Gastroesophageal sphincter (tissue), 3 donors: ENCODE data around the gene RERE.

Experiments
- CTCF ChIP-seq, 4 experiments: fragments of 200-600 bp in 2 of 4; fragments of 450-650 bp in 2 of 4; sonication (generic) in 1 of 4; IDR thresholded peaks; one replicate each; pipeline ENCODE4 v1.5.1; 2017 to 2019; ENCODE audit warnings: antibody characterized with exemption in 4 of 4, mild to moderate bottlenecking in 2 of 4, moderate library complexity in 2 of 4
- EP300 ChIP-seq: sonication (generic); formaldehyde crosslinking; IDR thresholded peaks from one replicate; pipeline ENCODE4 v1.6.1; 2017; ENCODE audit warnings: antibody characterized with exemption, mild to moderate bottlenecking
- POLR2A ChIP-seq, 2 donors: fragments of 450-650 bp; IDR thresholded peaks; one replicate each; pipeline ENCODE4 v1.6.1; 2017; ENCODE audit warnings: antibody characterized with exemption in 2 of 2, mild to moderate bottlenecking in 2 of 2, moderate library complexity in 1 of 2
- POLR2AphosphoS5 ChIP-seq: sonication (generic); formaldehyde crosslinking; IDR thresholded peaks from one replicate; pipeline ENCODE4 v1.6.1; 2017; ENCODE audit warnings: antibody characterized with exemption

DNA sequence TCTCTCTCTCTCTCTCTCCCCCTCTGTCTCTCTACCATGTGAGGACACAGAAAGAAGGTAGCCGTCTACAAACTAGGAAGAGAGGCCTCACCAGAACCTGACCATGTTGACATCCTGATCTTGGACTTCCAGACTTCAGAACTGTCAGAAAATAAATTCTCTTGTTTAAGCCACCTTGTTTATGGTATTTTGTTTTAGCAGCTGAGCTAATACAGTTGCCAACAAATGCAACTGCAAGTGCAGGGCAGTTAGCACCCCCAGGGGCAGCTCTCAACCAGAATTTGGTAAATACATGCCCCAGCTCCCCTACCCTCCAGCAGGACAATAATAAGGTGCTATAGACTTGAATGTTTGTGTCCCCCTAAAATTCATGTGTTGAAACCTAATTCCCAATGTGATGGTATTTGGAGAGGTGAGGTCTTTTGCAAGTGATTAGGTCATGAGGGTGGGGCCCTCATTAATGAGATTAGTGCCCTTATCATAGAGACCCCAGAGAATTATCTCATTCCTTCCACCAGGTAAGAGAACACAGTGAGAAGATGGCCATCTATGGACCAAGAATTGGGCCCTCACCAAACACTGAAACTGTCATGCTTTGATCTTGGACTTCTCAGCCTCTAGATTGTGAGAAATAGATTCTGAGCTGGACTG, 506.2 kb downstream of the RERE start:
- TF ChIP-seq EP300 (no peak), POLR2AphosphoS5 (no peak), CTCF (IDR thresholded peaks at IDR 0.05) (no peak), POLR2A (IDR thresholded peaks at IDR 0.05) (no peak)
